HG03565 (cell line): ENCODE data around the gene FHIT.

ENCODE experiments used
- ATAC-seq: cut with Tn5 transposase; IDR thresholded peaks from one replicate; pipeline ENCODE4 v1.9.1; 2021; ENCODE audit warnings: mild to moderate bottlenecking, moderate library complexity; ENCODE audit not compliant: unreplicated experiment

The FHIT gene

GRCh38 chr3:60266444-60266843 lies 984.8 kb downstream of the FHIT start:
- ATAC-seq: no peak

DNA sequence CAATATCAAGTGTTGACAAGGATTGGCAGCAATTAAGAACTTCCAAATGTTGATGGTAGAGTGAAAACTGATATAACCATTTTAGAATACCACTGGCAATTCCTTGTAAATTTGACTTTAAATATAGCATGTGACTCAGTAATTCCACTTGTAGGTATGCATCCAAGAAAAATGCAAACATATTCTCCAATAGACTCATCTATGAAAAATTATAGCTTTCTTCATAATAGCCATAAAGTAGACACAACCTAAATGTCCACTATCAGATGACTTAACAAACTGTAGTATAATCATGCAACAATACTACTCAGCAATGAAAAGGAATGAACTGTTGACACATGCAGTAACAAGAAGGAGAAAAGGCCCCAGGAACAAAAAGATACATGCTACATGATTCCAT lies 988.1 kb downstream of the FHIT start:
- ATAC-seq: no peak

GRCh38 chr3:60262546-60262945 lies 988.7 kb downstream of the FHIT start:
- ATAC-seq: no peak

GRCh38 chr3:60260546-60260945 lies 990.7 kb downstream of the FHIT start:
- no peak for ATAC-seq

DNA sequence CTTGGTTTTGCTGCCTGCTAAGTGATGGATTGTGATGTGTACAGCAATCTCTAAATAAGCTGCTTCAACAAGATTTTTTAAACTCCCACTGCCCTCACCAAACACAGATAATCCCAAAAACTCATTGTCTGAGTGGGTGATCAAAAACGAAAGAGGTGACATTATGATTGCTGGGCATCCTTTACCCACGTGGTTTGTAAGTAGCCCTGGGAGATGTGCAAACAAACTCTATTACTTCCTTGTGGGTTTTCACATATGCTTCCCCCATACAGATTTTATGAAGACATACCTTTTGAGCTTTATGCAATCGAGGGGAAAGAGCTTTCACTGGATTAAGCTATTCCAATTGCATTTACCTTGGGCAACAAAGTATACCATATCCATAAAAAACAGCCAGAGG lies 1000.4 kb downstream of the FHIT start:
- ATAC-seq: no peak

DNA sequence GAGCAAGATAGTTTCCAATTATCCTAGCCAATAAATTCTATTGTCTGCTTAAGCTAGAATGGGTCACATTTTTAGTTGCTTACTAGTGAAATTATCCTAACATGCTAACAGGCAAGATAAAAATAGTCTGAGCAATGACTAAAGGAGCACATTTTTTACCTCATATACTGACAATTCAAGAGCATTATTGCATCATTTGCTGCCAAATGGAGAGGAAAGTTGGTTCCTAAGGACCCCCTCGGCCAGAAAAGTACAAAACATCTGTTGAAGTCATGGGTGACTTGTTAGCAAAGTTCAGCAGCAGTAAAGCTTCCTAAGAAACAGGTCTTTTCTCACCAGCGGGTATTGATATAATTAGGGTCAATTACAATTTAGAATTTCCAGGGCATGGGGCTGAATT lies 1001.0 kb downstream of the FHIT start:
- ATAC-seq: no peak

GRCh38 chr3:60246361-60246760 lies 1004.9 kb downstream of the FHIT start:
- ATAC-seq: no peak

DNA sequence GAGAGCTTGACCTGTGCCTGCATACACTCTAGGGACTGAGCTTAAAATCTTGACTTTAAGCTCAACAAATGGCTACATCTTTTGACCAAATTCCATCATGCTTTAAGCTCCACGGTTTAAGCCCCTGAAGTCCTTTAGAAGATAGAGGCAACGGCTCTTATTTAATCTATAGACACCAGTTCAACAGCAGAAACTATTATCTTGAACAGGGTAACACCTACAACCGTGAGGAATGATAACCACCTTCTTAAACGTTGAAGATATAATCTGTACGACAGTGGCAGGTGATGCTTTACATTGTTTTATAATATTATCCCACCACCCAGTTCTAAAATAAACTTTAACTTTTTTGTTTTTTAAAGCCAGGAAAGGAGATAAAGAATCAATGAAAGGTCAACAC lies 1007.8 kb downstream of the FHIT start:
- ATAC-seq: no peak

DNA sequence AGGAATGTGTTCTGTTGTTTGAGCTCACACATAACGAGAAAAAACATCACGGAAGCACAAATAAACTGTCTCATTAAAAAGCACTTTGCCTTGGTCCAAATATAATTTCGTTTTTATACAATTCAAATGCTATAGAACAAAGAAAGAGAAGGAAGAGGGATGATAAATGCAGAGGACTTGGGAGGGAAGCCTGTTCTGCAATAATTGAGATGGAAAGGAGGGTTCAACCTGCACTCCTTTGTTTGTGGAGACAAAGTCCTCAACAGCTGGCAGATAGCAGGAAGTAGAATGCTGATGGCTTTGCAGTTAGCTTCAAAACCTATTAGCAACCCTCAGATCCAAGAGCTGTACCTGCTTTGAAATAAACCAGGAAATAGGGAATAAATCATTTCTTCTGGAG lies 1010.8 kb downstream of the FHIT start:
- no peak for ATAC-seq

- ATAC-seq: no peak
Observed at GRCh38 chr3:60238550-60238949, 1012.7 kb downstream of the FHIT start.

DNA sequence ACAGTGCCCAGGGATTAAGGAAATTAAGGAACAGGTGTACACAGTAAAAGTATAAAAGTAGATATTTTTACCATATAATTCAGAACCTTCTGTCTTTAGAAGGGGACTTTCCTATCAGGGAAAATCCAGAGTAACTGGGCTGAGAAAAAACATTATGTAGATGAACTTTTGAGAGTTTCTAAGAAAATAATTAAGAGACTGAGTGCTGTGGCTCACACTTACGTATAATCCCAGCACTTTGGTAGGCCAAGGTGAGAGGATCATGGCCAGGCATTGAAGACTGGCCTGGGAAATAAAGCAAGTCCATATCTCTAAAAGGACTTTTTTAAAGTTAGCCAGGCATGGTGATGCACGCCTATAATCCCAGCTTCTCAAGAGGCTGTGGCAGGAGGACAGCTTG lies 1021.8 kb downstream of the FHIT start:
- no peak for ATAC-seq

DNA sequence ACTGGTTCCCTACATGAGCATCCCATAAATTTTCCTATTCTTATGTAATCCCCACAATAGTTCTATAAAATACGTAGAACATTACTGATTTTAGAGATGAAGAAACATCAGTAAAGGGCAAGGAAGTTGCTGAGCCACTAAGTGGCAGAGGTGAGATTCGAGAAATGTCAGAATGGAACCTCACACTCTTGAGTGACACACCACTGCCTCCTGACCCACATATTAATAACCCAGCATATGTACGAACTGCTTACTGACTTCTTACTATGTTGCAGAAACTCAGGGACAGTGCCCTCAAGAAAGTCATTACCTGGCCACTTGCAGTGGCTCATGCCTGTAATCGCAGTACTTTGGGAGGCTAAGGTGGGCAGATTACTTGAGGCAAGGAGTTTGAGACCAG lies 1022.4 kb downstream of the FHIT start:
- no peak for ATAC-seq

DNA sequence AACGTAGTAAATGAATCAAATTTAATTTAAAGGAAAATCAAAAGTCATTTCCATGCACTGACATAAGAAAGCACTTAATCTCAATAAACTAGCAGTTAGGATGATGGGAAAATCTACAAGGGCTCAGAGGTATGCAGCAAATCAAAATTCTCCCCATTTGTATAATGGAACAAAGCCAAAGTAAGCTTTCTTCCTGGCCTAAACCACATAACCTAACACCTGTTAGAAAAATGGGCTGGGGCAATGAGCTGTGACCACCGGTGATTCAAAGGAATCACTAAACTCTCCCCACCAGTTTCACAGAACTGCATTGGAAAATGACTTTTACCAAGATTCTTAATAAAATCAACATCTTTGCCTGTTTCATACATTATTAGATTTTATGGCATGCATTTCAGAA lies 1024.3 kb downstream of the FHIT start:
- no peak for ATAC-seq

- no peak for ATAC-seq
Observed at GRCh38 chr3:60225848-60226247, 1025.4 kb downstream of the FHIT start.

DNA sequence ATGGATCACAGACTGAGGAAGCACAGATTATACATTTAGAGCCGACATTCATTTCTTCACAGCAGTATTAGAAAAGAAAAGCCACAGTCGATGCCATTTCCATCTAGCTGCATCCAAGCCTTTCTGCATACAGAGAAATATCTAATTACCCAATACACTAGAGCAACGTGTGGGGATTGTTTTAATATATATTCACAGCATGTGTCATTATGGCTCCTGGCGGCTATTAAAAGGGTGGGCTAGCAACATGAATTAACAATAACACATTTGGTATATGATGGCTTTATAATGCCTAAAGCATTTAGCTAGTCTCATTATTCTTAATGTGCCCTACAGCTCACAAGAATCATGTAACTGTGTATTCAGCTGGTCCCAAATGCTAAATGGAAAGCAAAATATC lies 1030.5 kb downstream of the FHIT start:
- no peak for ATAC-seq

- ATAC-seq: no peak
Observed at GRCh38 chr3:60219501-60219900, 1031.8 kb downstream of the FHIT start.

- no peak for ATAC-seq
Observed at GRCh38 chr3:60217156-60217911, 1033.9 kb downstream of the FHIT start.

GRCh38 chr3:60216462-60217075 lies 1034.7 kb downstream of the FHIT start:
- no peak for ATAC-seq

DNA sequence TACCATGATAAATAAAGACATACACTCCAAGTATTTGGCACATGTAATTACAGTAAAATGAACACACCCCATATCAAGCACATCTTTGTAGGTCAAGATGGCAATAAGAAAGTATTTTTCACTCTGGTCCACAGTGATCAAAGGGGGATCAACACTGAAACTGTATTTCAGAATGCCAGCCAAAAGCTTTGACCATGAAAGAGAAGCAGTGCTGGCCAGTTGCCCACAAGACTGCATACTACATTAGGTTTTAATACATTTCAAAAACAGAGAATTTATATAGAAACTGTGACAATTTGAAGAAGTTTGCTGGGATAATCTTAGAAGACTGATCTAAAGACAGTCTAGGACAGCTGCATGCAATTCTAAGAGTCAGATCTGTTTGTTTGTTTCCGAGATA lies 1035.3 kb downstream of the FHIT start:
- ATAC-seq: no peak

- ATAC-seq: no peak
Observed at GRCh38 chr3:60207905-60208304, 1043.3 kb downstream of the FHIT start.

GRCh38 chr3:60206206-60206605 lies 1045.0 kb downstream of the FHIT start:
- ATAC-seq: no peak

GRCh38 chr3:60202052-60202726 lies 1049.1 kb downstream of the FHIT start:
- ATAC-seq: no peak
